Epidermal melanocyte (primary cell): ENCODE measurements around the gene LRRC32.

Source experiments
- DNase-seq: peaks from one replicate; pipeline ENCODE4 v3.0.0; 2011; ENCODE audit warnings: low spot score; ENCODE audit not compliant: insufficient read length

The LRRC32 gene

GRCh38 chr11:76700177-76701100 is 29.9 kb upstream of the LRRC32 start:
- DNase-seq, result peak; percentile 29

- DNase-seq, result no peak
Observed at GRCh38 chr11:76699451-76700091, 29.0 kb upstream of the LRRC32 start.

- DNase-seq, result no peak
Observed at GRCh38 chr11:76698321-76699043, 27.9 kb upstream of the LRRC32 start.

GRCh38 chr11:76696756-76697155 is 26.2 kb upstream of the LRRC32 start:
- DNase-seq, result no peak

- DNase-seq, result no peak
Observed at GRCh38 chr11:76695771-76696170, 25.2 kb upstream of the LRRC32 start.

- DNase-seq, result no peak
Observed at GRCh38 chr11:76695133-76695532, 24.6 kb upstream of the LRRC32 start.

- DNase-seq, result no peak
Observed at GRCh38 chr11:76694664-76695063, 24.1 kb upstream of the LRRC32 start.

GRCh38 chr11:76693806-76694205 is 23.3 kb upstream of the LRRC32 start:
- no peak for DNase-seq

- no peak for DNase-seq
Observed at GRCh38 chr11:76692956-76693355, 22.4 kb upstream of the LRRC32 start.

- DNase-seq, result no peak
Observed at GRCh38 chr11:76691655-76692054, 21.1 kb upstream of the LRRC32 start.

- DNase-seq, result peak; percentile 73
Observed at GRCh38 chr11:76690736-76691135, 20.2 kb upstream of the LRRC32 start.

GRCh38 chr11:76689313-76690260 is 19.0 kb upstream of the LRRC32 start:
- DNase-seq, result no peak

GRCh38 chr11:76688146-76688545 is 17.6 kb upstream of the LRRC32 start:
- no peak for DNase-seq

- no peak for DNase-seq
Observed at GRCh38 chr11:76686261-76687079, 15.9 kb upstream of the LRRC32 start.

GRCh38 chr11:76685831-76686230 is 15.3 kb upstream of the LRRC32 start:
- no peak for DNase-seq

- DNase-seq, result no peak
Observed at GRCh38 chr11:76685237-76685636, 14.7 kb upstream of the LRRC32 start.

GRCh38 chr11:76684516-76684915 is 14.0 kb upstream of the LRRC32 start:
- DNase-seq, result no peak

- no peak for DNase-seq
Observed at GRCh38 chr11:76683161-76684095, 12.9 kb upstream of the LRRC32 start.

GRCh38 chr11:76682684-76683083 is 12.1 kb upstream of the LRRC32 start:
- DNase-seq, result no peak
